ENCODE results near the gene MORN3.

DNA sequence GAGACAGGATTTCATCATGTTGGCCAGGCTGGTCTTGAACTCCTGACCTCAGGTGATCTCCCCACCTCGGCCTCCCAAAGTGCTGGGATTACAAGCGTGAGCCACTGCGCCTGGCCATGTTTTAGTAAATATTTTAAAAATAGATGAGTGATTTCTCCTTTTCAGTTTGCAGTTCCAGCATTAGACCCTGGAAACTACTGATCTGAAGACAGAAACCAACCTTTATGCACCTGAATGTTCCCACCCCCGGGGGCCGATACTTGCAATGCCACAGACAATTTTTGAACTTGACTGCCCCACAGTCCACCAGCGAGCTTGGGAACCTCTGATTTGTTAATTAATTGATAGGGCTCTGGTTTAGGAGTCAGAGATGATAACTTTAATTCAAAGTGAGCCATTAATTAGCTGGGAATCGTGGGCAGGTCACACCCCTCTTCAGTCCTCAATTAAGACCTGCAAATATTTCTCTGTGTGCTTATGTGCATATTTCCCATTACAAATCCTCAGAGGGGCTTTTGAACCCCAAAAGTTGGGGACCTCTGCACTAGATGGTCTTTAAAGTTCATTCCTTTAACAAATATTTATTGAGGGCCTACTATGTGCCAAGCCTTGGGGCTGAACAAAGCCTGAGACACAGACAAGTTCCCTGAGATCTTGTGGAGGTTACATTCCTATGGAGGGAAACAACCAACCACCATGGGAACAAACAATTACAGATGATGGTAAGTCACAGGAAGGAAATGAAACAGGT is 39.0 kb upstream of the MORN3 start:
- TF ChIP-seq, protein P1, sequence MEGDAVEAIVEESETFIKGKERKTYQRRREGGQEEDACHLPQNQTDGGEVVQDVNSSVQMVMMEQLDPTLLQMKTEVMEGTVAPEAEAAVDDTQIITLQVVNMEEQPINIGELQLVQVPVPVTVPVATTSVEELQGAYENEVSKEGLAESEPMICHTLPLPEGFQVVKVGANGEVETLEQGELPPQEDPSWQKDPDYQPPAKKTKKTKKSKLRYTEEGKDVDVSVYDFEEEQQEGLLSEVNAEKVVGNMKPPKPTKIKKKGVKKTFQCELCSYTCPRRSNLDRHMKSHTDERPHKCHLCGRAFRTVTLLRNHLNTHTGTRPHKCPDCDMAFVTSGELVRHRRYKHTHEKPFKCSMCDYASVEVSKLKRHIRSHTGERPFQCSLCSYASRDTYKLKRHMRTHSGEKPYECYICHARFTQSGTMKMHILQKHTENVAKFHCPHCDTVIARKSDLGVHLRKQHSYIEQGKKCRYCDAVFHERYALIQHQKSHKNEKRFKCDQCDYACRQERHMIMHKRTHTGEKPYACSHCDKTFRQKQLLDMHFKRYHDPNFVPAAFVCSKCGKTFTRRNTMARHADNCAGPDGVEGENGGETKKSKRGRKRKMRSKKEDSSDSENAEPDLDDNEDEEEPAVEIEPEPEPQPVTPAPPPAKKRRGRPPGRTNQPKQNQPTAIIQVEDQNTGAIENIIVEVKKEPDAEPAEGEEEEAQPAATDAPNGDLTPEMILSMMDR (IDR thresholded peaks at IDR 0.05), result no peak
- TF ChIP-seq EZH2 (IDR thresholded peaks at IDR 0.05; ENCODE audit: borderline replicate concordance, insufficient read depth, low read depth, low read length, poor library complexity, severe bottlenecking), result no peak

Data from B cell (primary cell).